SK-N-SH (cell line): ENCODE results near the gene TEAD1. TPM values are rescaled to one million over a fixed set of nuclear protein-coding genes. Genes with fewer than 3 reads are reported as not detected.

Experiments
- CTCF ChIA-PET: fragments of 300-600, 350-600 bp; formaldehyde crosslinking; extraction: SDS; loops from one replicate; lab custom pipeline; 2021; lab: Yijun Ruan, JAX
- POLR2A ChIA-PET: fragments of 350-600 bp; sonication (Branson Sonifier 250); formaldehyde crosslinking; extraction: SDS; loops from one replicate; lab custom pipeline; 2020; ENCODE audit warnings: antibody characterized with exemption, inconsistent platforms; lab: Yijun Ruan, JAX
- DNase-seq: peaks from one replicate; pipeline ENCODE4 v3.0.0; 2012
- H2AFZ ChIP-seq: fragments of 200-600 bp; sonication (generic); 2 replicates; pipeline ENCODE4 v1.8.1; 2016; ENCODE audit warnings: antibody characterized with exemption, mild to moderate bottlenecking, low read depth
- H3F3A ChIP-seq: fragments of 200-600 bp; sonication (generic); replicated peaks from 2 replicates; pipeline ENCODE3; 2016; ENCODE audit warnings: antibody characterized with exemption, mild to moderate bottlenecking; ENCODE audit not compliant: insufficient read depth
- H3K27ac ChIP-seq, 2 experiments: fragments of 200-500 bp in 1 of 2; fragments of 200-600 bp in 1 of 2; sonication (Bioruptor generic) in 1 of 2; sonication (generic), shearing (Covaris generic) in 1 of 2; 2 replicates each; pipeline versions ENCODE4 v1.5.1 to v1.6.1; 2014 to 2016; ENCODE audit warnings: low read depth in 2 of 2, inconsistent platforms in 1 of 2, low read length in 1 of 2, mild to moderate bottlenecking in 1 of 2, mixed read lengths in 1 of 2
- H3K27me3 ChIP-seq: fragments of 200-600 bp; sonication (generic), shearing (Covaris generic); 2 replicates; pipeline ENCODE4 v1.6.1; 2016; ENCODE audit warnings: mixed run types; ENCODE audit not compliant: insufficient read depth
- H3K36me3 ChIP-seq, 2 experiments: fragments of 200-500 bp in 1 of 2; fragments of 200-600 bp in 1 of 2; sonication (Bioruptor generic) in 1 of 2; sonication (generic) in 1 of 2; replicated peaks in 1 of 2; 2 replicates each; pipeline versions ENCODE3 to v1.5.1; 2014 to 2016; ENCODE audit warnings: low read length in 1 of 2, mild to moderate bottlenecking in 1 of 2; ENCODE audit not compliant: insufficient read depth in 2 of 2, control insufficient read depth in 1 of 2
- H3K4me1 ChIP-seq, 2 experiments: fragments of 200-500 bp in 1 of 2; fragments of 200-600 bp in 1 of 2; sonication (Bioruptor generic) in 1 of 2; sonication (generic), shearing (Covaris generic) in 1 of 2; 2 replicates each; pipeline versions ENCODE4 v1.5.1 to v1.6.1; 2014 to 2016; ENCODE audit warnings: low read depth in 1 of 2, low read length in 1 of 2, mixed run types in 1 of 2; ENCODE audit not compliant: insufficient read depth in 2 of 2, control insufficient read depth in 1 of 2
- H3K4me2 ChIP-seq: fragments of 200-600 bp; sonication (generic), shearing (Covaris generic); 2 replicates; pipeline ENCODE4 v1.6.1; 2017; ENCODE audit warnings: mixed run types
- H3K4me3 ChIP-seq, 2 experiments: fragments of 200-500 bp in 1 of 2; fragments of 200-600 bp in 1 of 2; sonication (Bioruptor generic) in 1 of 2; sonication (generic), shearing (Covaris generic) in 1 of 2; 2 replicates each; pipeline versions ENCODE4 v1.5.1 to v1.8.1; 2014 to 2016; ENCODE audit warnings: low read depth in 2 of 2, inconsistent platforms in 1 of 2, low read length in 1 of 2, mild to moderate bottlenecking in 1 of 2, mixed read lengths in 1 of 2, moderate library complexity in 1 of 2
- H3K79me2 ChIP-seq: fragments of 200-600 bp; sonication (generic); 2 replicates; pipeline ENCODE4 v1.8.1; 2017; ENCODE audit warnings: mild to moderate bottlenecking; ENCODE audit not compliant: insufficient read depth
- H3K9ac ChIP-seq: fragments of 200-600 bp; sonication (generic); 2 replicates; pipeline ENCODE4 v1.6.1; 2017; ENCODE audit warnings: mixed run types
- H3K9me2 ChIP-seq: fragments of 200-600 bp; sonication (generic); 2 replicates; pipeline ENCODE4 v1.6.1; 2017; ENCODE audit warnings: mixed run types
- H3K9me3 ChIP-seq: fragments of 200-600 bp; sonication (generic); 2 replicates; pipeline ENCODE4 v1.6.1; 2017; ENCODE audit warnings: mixed run types, mild to moderate bottlenecking, moderate library complexity
- H4K20me1 ChIP-seq: fragments of 200-600 bp; sonication (generic); 2 replicates; pipeline ENCODE4 v1.6.1; 2017; ENCODE audit warnings: mild to moderate bottlenecking, mixed run types; ENCODE audit not compliant: insufficient read depth
- CHD2 ChIP-seq: fragments of 150-350 bp; IDR thresholded peaks from 2 replicates; pipeline ENCODE4 v1.6.1; 2018; ENCODE audit warnings: low read length; ENCODE audit not compliant: partially characterized antibody
- ELF1 ChIP-seq: IDR thresholded peaks from 2 replicates; pipeline ENCODE4 v1.4.0; 2012
- EP300 ChIP-seq, 2 experiments: IDR thresholded peaks; 2 replicates each; pipeline versions ENCODE4 v1.4.0 to v1.6.1; 2012; ENCODE audit warnings: borderline replicate concordance in 1 of 2, low read depth in 1 of 2, low read length in 1 of 2
- FOSL2 ChIP-seq: IDR thresholded peaks from 2 replicates; pipeline ENCODE4 v1.4.0; 2012; ENCODE audit warnings: low read depth, mild to moderate bottlenecking, moderate library complexity, borderline replicate concordance
- FOXJ3 ChIP-seq: sonication (generic); formaldehyde crosslinking; IDR thresholded peaks from 2 replicates; pipeline ENCODE4 v1.5.1; 2020; ENCODE audit warnings: mild to moderate bottlenecking, missing genetic modification reagents
- GATA2 ChIP-seq: sonication (generic); formaldehyde crosslinking; IDR thresholded peaks from 2 replicates; pipeline ENCODE4 v1.5.0; 2020; ENCODE audit warnings: mild to moderate bottlenecking, missing genetic modification reagents
- MEF2A ChIP-seq: IDR thresholded peaks from 2 replicates; pipeline ENCODE4 v1.4.0; 2012; ENCODE audit warnings: low read depth, borderline replicate concordance
- MXI1 ChIP-seq: IDR thresholded peaks from 2 replicates; pipeline ENCODE4 v1.6.1; 2012; ENCODE audit warnings: mild to moderate bottlenecking, low read depth, low read length, improper control_type of control experiment
- NFIC ChIP-seq: IDR thresholded peaks from 2 replicates; pipeline ENCODE4 v1.4.0; 2012; ENCODE audit warnings: borderline replicate concordance
- RCOR1 ChIP-seq: fragments of 150-350 bp; IDR thresholded peaks from 2 replicates; pipeline ENCODE4 v1.6.1; 2017; ENCODE audit warnings: antibody characterized with exemption, low read length
- RFX5 ChIP-seq: IDR thresholded peaks from 2 replicates; pipeline ENCODE4 v1.6.1; 2012; ENCODE audit warnings: mild to moderate bottlenecking, improper control_type of control experiment, low read length
- SMC3 ChIP-seq: IDR thresholded peaks from 2 replicates; pipeline ENCODE4 v1.6.1; 2012; ENCODE audit warnings: low read depth, low read length, improper control_type of control experiment
- TAF1 ChIP-seq: IDR thresholded peaks from 2 replicates; pipeline ENCODE4 v1.6.1; 2012; ENCODE audit warnings: low read depth, mild to moderate bottlenecking, low read length, moderate library complexity, borderline replicate concordance
- YY1 ChIP-seq: IDR thresholded peaks from 2 replicates; pipeline ENCODE4 v1.4.0; 2012; ENCODE audit warnings: low read depth, mild to moderate bottlenecking
- WGBS: methylation state at CpG from one replicate; pipeline ENCODE4 v1.1.6; 2017; ENCODE audit warnings: low lambda C conversion rate; 5-methylcytosine and 5-hydroxymethylcytosine counted together
- polyA plus RNA-seq, 3 experiments: library from polyadenylated mRNA; depleted of rRNA; stranded (reverse); fragments of >200 nt; gene quantifications; 2 replicates each; pipeline ENCODE4 v1.2.3, GENCODE V29; 2012
- TF ChIP-seq, protein P1 (sequence below): IDR thresholded peaks from 2 replicates; pipeline ENCODE4 v1.4.0; 2012; ENCODE audit warnings: low read depth, borderline replicate concordance
- TF ChIP-seq, protein P2 (sequence below): fragments of 150-350 bp; IDR thresholded peaks from 2 replicates; pipeline ENCODE4 v1.6.1; 2016; ENCODE audit warnings: mild to moderate bottlenecking, low read depth, low read length
- TF ChIP-seq, protein P3 (sequence below): IDR thresholded peaks from 2 replicates; pipeline ENCODE4 v1.4.0; 2012; ENCODE audit warnings: low read depth, borderline replicate concordance
- TF ChIP-seq, protein P4 (sequence below): IDR thresholded peaks from 2 replicates; pipeline ENCODE4 v1.6.1; 2012; ENCODE audit warnings: mild to moderate bottlenecking, low read depth, low read length, moderate library complexity

Gene TEAD1
- polyA plus RNA-seq, 1 of the 3 experiments (the other 2 are of a cell fraction): 31.2 TPM

DNA sequence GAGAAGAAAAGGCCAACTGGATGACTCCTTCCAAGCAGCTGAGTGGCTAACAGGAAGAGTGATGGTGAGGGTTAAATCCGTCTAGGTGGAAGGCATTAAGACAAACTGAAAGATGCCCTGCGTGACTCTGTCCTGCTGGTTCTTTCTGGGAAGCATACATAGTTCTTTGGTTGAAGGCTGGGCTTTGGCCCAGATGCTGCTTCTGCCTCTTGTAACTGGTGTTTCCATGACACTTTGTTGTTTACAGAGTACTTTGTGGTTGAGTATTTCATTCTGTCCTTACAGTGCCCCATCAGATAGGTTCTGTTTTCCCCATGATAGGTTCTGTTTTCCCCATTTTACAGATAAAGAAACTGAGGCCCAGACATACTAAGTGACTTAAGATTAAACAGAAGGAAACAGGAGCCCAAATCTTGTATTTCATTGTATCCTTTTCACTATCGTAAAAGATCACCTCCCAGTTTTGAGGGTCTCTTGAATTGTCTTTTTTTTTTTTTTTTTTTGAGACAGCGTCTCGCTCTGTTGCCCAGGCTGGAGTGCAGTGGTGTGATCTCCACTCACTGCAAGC is 210.6 kb downstream of the TEAD1 start:
- peak overlapping the region; percentile 28 to 36; a peak in 2 of 4 replicates for H3K27ac ChIP-seq
- H3K4me3 ChIP-seq: no peak overlapping the region
- no peak for TF ChIP-seq FOSL2
- TF ChIP-seq FOXJ3 (CRISPR knock-in tag): no peak
- TF ChIP-seq, protein P1, sequence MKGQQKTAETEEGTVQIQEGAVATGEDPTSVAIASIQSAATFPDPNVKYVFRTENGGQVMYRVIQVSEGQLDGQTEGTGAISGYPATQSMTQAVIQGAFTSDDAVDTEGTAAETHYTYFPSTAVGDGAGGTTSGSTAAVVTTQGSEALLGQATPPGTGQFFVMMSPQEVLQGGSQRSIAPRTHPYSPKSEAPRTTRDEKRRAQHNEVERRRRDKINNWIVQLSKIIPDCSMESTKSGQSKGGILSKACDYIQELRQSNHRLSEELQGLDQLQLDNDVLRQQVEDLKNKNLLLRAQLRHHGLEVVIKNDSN: no peak
- no peak for TF ChIP-seq MEF2A
- TF ChIP-seq, protein P2, sequence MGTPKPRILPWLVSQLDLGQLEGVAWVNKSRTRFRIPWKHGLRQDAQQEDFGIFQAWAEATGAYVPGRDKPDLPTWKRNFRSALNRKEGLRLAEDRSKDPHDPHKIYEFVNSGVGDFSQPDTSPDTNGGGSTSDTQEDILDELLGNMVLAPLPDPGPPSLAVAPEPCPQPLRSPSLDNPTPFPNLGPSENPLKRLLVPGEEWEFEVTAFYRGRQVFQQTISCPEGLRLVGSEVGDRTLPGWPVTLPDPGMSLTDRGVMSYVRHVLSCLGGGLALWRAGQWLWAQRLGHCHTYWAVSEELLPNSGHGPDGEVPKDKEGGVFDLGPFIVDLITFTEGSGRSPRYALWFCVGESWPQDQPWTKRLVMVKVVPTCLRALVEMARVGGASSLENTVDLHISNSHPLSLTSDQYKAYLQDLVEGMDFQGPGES: no peak
- TF ChIP-seq ELF1: no peak
- no peak for TF ChIP-seq CHD2
- TF ChIP-seq, protein P3, sequence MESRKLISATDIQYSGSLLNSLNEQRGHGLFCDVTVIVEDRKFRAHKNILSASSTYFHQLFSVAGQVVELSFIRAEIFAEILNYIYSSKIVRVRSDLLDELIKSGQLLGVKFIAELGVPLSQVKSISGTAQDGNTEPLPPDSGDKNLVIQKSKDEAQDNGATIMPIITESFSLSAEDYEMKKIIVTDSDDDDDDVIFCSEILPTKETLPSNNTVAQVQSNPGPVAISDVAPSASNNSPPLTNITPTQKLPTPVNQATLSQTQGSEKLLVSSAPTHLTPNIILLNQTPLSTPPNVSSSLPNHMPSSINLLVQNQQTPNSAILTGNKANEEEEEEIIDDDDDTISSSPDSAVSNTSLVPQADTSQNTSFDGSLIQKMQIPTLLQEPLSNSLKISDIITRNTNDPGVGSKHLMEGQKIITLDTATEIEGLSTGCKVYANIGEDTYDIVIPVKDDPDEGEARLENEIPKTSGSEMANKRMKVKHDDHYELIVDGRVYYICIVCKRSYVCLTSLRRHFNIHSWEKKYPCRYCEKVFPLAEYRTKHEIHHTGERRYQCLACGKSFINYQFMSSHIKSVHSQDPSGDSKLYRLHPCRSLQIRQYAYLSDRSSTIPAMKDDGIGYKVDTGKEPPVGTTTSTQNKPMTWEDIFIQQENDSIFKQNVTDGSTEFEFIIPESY: no peak
- TF ChIP-seq NFIC: no peak
- no peak for TF ChIP-seq RCOR1
- TF ChIP-seq RFX5: no peak
- TF ChIP-seq, all 33 proteins: peak for 0
- no peaks in the 10 kb centered on the region for H3K27me3 ChIP-seq
- H3F3A ChIP-seq: peaks cover 6% of the 10 kb centered on the region
- H3K9me3 ChIP-seq: no peaks in the 10 kb centered on the region
- 97% methylated on average over 5 of the region's 5 CpGs for WGBS
- peaks cover 59% of the 10 kb centered on the region in 2 experiments for H3K36me3 ChIP-seq
- H4K20me1 ChIP-seq: no peaks in the 10 kb centered on the region
- CTCF ChIA-PET: interaction anchor here (0.9 to 2.2 kb wide), 5 partner anchors 70 to 596 kb away, joined by 3 to 10 read pairs (median 4); no protein-coding TSS in a partner anchor
- H3K9me2 ChIP-seq: no peaks in the 10 kb centered on the region
- POLR2A ChIA-PET: no interaction called here
- H3K79me2 ChIP-seq: peaks cover 31% of the 10 kb centered on the region
- no peak for DNase-seq
- no peak overlapping the region for H2AFZ ChIP-seq
- H3K9ac ChIP-seq: no peak overlapping the region
- peaks cover 4 to 51% of the 10 kb centered on the region in 2 experiments; a peak in 3 of 4 replicates for H3K4me1 ChIP-seq
- H3K4me2 ChIP-seq: no peak overlapping the region

DNA sequence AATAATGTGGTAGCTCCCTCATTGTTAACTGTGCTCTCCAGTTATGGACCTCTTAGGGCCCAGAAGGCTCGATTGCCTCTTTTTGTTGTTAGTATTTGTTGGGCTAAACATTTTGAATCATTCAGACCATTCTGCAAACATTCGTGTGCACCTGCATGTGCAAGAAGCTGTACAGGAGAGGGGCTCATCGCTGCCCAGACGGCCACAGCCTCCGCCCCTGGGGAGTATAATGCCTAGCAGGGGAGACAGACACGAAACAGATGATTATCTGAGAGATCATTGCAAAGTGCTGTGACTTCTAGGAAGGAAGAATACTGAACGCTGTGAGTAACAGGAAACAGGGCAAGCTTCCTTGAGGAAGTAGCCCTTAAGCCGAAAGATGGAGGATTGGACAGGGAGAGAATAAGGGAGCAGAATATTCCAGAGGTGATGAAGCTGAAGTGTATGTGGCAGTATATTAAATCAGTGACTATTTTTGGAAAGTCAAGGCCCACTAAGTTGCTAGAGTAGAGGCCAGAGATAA is 211.6 kb downstream of the TEAD1 start:
- Histone ChIP-seq H3K4me3 (no peak overlapping the region), H3F3A (peaks cover 6% of the 10 kb centered on the region), H3K9me3 (no peaks in the 10 kb centered on the region), H3K9ac (no peak overlapping the region), H3K4me2 (no peak overlapping the region), H4K20me1 (no peaks in the 10 kb centered on the region), H2AFZ (no peak overlapping the region), H3K36me3 (peaks cover 51 to 57% of the 10 kb centered on the region in 2 experiments), H3K79me2 (peaks cover 32% of the 10 kb centered on the region), H3K9me2 (no peaks in the 10 kb centered on the region), H3K27ac (peak overlapping the region in 1 of 2 experiments; percentile 76; a peak in 3 of 4 replicates), H3K4me1 (peaks cover 11 to 48% of the 10 kb centered on the region in 2 experiments), H3K27me3 (no peaks in the 10 kb centered on the region)
- no peak for DNase-seq
- WGBS: 87% methylated on average over 8 of the region's 8 CpGs
- CTCF ChIA-PET: interaction anchor here (0.6 to 2.2 kb wide), 7 partner anchors 20 to 597 kb away, joined by 3 to 10 read pairs (median 4); no protein-coding TSS in a partner anchor
- POLR2A ChIA-PET: no interaction called here
- peak; percentile 43 for TF ChIP-seq GATA2
- TF ChIP-seq YY1: no peak
- 0 out of 4 replicates have a peak, but pooled peaks of 1 of the 2 experiments have one; percentile 27 for TF ChIP-seq EP300 (IDR thresholded peaks at IDR 0.05; ENCODE audit: borderline replicate concordance in 1 of 2, low read depth in 1 of 2, low read length in 1 of 2)
- TF ChIP-seq ELF1: no peak
- no peak for TF ChIP-seq MXI1
- no peak for TF ChIP-seq CHD2
- no peak for TF ChIP-seq SMC3
- TF ChIP-seq TAF1: no peak
- TF ChIP-seq, protein P4, sequence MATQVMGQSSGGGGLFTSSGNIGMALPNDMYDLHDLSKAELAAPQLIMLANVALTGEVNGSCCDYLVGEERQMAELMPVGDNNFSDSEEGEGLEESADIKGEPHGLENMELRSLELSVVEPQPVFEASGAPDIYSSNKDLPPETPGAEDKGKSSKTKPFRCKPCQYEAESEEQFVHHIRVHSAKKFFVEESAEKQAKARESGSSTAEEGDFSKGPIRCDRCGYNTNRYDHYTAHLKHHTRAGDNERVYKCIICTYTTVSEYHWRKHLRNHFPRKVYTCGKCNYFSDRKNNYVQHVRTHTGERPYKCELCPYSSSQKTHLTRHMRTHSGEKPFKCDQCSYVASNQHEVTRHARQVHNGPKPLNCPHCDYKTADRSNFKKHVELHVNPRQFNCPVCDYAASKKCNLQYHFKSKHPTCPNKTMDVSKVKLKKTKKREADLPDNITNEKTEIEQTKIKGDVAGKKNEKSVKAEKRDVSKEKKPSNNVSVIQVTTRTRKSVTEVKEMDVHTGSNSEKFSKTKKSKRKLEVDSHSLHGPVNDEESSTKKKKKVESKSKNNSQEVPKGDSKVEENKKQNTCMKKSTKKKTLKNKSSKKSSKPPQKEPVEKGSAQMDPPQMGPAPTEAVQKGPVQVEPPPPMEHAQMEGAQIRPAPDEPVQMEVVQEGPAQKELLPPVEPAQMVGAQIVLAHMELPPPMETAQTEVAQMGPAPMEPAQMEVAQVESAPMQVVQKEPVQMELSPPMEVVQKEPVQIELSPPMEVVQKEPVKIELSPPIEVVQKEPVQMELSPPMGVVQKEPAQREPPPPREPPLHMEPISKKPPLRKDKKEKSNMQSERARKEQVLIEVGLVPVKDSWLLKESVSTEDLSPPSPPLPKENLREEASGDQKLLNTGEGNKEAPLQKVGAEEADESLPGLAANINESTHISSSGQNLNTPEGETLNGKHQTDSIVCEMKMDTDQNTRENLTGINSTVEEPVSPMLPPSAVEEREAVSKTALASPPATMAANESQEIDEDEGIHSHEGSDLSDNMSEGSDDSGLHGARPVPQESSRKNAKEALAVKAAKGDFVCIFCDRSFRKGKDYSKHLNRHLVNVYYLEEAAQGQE: no peak
